ENCODE measurements around the gene SULT1A2.
"Not testable (repeated sequence)": the region's sequence is repeated elsewhere in the genome, so short reads cannot be mapped to it uniquely, and the experiment has no call there.

DNA sequence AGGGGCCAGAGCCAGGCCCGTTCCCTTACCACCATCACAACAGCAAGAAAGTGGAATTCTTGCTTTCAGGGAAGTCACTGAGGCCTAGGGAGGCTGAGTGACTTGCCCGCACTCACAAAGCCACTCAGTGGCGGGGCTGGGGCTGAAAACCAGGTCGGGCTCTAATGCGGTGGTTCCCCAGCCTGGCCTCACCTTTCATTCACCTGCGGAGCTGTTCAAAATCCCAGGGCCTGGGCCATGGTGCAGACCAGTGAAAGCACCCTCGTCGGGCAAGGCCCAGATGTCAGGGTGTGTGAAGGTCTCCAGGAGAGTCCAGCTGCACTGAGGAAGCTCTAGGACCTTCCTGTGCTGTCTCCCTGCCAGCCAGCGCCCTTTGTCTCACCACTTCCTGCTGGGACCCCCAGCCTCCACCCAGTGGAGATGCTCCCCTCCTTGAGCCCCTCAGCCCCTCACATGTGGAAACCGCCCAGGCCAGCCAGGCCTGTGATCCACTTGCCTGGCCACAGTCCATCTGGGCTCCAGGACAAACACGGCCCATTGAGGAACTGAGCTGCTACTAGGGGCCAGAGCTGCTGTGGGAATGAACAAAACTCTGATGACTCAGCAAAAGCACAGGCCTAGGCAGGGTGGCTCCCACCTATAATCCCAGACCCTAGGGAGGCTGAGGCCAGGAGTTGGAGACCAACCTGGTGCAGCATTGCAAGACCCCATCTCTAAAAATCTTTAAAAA, 12.2 kb upstream of the SULT1A2 start:
- TF ChIP-seq, protein P1, sequence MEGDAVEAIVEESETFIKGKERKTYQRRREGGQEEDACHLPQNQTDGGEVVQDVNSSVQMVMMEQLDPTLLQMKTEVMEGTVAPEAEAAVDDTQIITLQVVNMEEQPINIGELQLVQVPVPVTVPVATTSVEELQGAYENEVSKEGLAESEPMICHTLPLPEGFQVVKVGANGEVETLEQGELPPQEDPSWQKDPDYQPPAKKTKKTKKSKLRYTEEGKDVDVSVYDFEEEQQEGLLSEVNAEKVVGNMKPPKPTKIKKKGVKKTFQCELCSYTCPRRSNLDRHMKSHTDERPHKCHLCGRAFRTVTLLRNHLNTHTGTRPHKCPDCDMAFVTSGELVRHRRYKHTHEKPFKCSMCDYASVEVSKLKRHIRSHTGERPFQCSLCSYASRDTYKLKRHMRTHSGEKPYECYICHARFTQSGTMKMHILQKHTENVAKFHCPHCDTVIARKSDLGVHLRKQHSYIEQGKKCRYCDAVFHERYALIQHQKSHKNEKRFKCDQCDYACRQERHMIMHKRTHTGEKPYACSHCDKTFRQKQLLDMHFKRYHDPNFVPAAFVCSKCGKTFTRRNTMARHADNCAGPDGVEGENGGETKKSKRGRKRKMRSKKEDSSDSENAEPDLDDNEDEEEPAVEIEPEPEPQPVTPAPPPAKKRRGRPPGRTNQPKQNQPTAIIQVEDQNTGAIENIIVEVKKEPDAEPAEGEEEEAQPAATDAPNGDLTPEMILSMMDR (conservative IDR thresholded peaks at IDR 0.05 in 1 of 2, IDR thresholded peaks at IDR 0.05 in 1 of 2; ENCODE audit: low read depth in 1 of 2, low read length in 2 of 2): not testable (repeated sequence)
- not testable (repeated sequence) for TF ChIP-seq EZH2 (IDR thresholded peaks at IDR 0.05; ENCODE audit: low read length, missing control alignments)

All from fibroblast of lung (primary cell).